ENCODE results near the gene HCAR3. TPM values are rescaled to one million over a fixed set of nuclear protein-coding genes. Genes with fewer than 3 reads are reported as not detected.

The HCAR3 gene
- polyA plus RNA-seq, 1 donor from 2014 or later: not detected

DNA sequence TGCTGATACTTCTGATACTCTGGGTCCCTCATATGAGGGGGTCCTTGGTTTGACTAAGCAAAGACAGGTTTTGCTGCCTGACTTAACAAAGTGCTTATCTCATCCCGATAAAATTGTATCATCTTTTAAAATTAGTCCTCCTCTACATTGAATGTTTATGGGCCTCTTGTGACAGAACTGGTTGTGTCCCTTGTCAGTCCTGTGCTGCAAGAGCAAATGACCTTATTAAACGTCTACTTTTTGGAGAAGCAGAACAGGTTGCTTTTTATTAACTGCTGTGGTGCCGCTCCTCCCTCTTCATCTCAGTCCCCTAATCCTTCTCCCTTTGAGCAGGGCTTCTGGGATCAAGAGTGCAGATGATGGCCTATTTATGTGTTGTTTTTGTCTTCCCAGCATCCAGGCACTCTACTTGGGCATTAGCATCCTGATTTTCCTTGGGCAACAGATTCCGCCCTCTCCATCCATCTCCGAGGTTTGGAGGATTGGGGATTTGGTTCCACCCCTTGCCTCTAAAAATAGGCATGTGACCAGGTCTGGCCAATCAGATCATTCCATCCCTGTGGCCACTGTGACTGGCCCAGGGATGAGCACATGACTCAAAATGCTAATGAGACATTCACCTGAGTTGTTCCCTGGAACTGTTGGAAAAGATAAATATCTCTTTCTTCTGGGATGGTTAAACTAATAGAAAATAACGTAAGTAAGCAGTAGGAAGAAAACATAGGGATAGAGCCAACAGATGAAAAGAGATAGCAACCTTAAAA, 33.1 kb upstream of the HCAR3 start:
- peaks cover 17% of the 10 kb centered on the region for H3K79me2 ChIP-seq (replicated peaks; ENCODE audit: insufficient read depth, low read length)
- H2AFZ ChIP-seq (ENCODE audit: low read depth, low read length): no peak overlapping the region
- no peaks in the 10 kb centered on the region for H3K9me3 ChIP-seq (ENCODE audit: low read length)
- H3K27ac ChIP-seq (ENCODE audit: low read length): no peak overlapping the region
- H3K9ac ChIP-seq (ENCODE audit: low read length): no peak overlapping the region
- H3K4me2 ChIP-seq (ENCODE audit: low read length): no peak overlapping the region
- no peak for TF ChIP-seq EP300 (conservative IDR thresholded peaks at IDR 0.05; ENCODE audit: poor library complexity, severe bottlenecking)
- no peak for TF ChIP-seq EZH2 (IDR thresholded peaks at IDR 0.05; ENCODE audit: borderline replicate concordance, insufficient read depth, low read length, poor library complexity, severe bottlenecking)
- TF ChIP-seq, protein P1, sequence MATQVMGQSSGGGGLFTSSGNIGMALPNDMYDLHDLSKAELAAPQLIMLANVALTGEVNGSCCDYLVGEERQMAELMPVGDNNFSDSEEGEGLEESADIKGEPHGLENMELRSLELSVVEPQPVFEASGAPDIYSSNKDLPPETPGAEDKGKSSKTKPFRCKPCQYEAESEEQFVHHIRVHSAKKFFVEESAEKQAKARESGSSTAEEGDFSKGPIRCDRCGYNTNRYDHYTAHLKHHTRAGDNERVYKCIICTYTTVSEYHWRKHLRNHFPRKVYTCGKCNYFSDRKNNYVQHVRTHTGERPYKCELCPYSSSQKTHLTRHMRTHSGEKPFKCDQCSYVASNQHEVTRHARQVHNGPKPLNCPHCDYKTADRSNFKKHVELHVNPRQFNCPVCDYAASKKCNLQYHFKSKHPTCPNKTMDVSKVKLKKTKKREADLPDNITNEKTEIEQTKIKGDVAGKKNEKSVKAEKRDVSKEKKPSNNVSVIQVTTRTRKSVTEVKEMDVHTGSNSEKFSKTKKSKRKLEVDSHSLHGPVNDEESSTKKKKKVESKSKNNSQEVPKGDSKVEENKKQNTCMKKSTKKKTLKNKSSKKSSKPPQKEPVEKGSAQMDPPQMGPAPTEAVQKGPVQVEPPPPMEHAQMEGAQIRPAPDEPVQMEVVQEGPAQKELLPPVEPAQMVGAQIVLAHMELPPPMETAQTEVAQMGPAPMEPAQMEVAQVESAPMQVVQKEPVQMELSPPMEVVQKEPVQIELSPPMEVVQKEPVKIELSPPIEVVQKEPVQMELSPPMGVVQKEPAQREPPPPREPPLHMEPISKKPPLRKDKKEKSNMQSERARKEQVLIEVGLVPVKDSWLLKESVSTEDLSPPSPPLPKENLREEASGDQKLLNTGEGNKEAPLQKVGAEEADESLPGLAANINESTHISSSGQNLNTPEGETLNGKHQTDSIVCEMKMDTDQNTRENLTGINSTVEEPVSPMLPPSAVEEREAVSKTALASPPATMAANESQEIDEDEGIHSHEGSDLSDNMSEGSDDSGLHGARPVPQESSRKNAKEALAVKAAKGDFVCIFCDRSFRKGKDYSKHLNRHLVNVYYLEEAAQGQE (IDR thresholded peaks at IDR 0.05; ENCODE audit: borderline replicate concordance): no peak
- TF ChIP-seq POLR2AphosphoS5 (IDR thresholded peaks at IDR 0.05): no peak
- TF ChIP-seq MXI1 (conservative IDR thresholded peaks at IDR 0.05; ENCODE audit: poor library complexity, severe bottlenecking): no peak
- no peak for TF ChIP-seq SMC3 (conservative IDR thresholded peaks at IDR 0.05; ENCODE audit: poor library complexity)
- no peak for TF ChIP-seq TAF1 (IDR thresholded peaks at IDR 0.05; ENCODE audit: low read depth)
- TF ChIP-seq RAD21 (conservative IDR thresholded peaks at IDR 0.05): no peak
- no peaks in the 10 kb centered on the region for H3K27me3 ChIP-seq (ENCODE audit: insufficient read depth, low read depth, low read length)
- no peaks in the 10 kb centered on the region for H4K20me1 ChIP-seq (ENCODE audit: insufficient read depth)
- H3K36me3 ChIP-seq (ENCODE audit: insufficient read depth, low read length): no peaks in the 10 kb centered on the region
- H3F3A ChIP-seq (ENCODE audit: insufficient read depth, low read length, poor library complexity, severe bottlenecking): peaks cover 3% of the 10 kb centered on the region
- H3K9me2 ChIP-seq (ENCODE audit: insufficient read depth, low read length): no peaks in the 10 kb centered on the region
- H3K4me3 ChIP-seq (ENCODE audit: low read length): no peak overlapping the region

DNA sequence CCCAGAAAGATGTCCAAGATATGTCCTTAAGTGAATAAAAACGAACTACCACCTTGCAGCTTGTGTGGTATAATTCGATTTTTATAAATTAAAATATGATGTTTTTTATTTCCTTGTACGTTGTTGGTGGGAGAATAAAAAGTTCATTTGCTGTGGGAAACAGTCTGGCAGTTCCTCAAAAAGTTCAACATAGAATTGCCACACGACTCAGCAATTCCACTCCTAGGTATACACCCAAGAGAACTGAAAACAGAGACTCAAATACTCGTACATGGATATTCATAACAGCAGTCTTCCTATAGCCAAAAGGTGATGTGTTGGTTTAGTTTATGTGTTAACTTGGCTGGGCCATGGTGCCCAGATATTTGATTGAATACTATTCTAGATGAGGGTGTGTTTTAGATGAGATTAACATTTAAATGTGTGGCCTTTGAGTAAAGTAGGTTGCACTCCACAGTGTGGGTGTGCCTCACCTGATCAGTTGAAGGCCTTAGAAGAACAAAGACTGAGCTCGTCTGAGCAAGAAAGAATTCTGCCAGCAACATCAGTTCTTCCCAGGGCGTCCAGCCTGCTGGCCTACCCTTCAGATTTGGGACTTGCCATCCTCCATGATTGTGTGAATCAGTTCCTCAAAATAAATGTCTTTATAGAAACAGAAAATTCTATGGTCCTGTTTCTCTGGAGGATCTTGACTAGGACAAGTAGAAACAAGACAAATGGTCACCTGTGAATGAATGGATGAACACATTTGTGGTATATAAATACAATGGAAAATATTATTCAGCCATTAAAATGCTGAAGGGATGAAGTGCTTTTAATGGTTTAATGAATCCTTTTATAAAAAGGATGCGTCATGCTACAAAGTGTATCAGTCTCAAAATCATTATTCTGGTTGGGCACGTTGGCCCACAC, 30.9 kb upstream of the HCAR3 start:
- Histone ChIP-seq H3K9ac (ENCODE audit: low read length) (no peak overlapping the region), H4K20me1 (ENCODE audit: insufficient read depth) (no peaks in the 10 kb centered on the region), H2AFZ (ENCODE audit: low read depth, low read length) (no peak overlapping the region), H3K9me3 (ENCODE audit: low read length) (no peaks in the 10 kb centered on the region), H3K27ac (ENCODE audit: low read length) (no peak overlapping the region), H3K36me3 (ENCODE audit: insufficient read depth, low read length) (no peaks in the 10 kb centered on the region), H3K4me2 (ENCODE audit: low read length) (no peak overlapping the region), H3F3A (ENCODE audit: insufficient read depth, low read length, poor library complexity, severe bottlenecking) (no peaks in the 10 kb centered on the region), H3K27me3 (ENCODE audit: insufficient read depth, low read depth, low read length) (no peaks in the 10 kb centered on the region), H3K9me2 (ENCODE audit: insufficient read depth, low read length) (no peaks in the 10 kb centered on the region), H3K4me3 (ENCODE audit: low read length) (no peak overlapping the region), H3K79me2 (replicated peaks; ENCODE audit: insufficient read depth, low read length) (no peaks in the 10 kb centered on the region)
- TF ChIP-seq, protein P2, sequence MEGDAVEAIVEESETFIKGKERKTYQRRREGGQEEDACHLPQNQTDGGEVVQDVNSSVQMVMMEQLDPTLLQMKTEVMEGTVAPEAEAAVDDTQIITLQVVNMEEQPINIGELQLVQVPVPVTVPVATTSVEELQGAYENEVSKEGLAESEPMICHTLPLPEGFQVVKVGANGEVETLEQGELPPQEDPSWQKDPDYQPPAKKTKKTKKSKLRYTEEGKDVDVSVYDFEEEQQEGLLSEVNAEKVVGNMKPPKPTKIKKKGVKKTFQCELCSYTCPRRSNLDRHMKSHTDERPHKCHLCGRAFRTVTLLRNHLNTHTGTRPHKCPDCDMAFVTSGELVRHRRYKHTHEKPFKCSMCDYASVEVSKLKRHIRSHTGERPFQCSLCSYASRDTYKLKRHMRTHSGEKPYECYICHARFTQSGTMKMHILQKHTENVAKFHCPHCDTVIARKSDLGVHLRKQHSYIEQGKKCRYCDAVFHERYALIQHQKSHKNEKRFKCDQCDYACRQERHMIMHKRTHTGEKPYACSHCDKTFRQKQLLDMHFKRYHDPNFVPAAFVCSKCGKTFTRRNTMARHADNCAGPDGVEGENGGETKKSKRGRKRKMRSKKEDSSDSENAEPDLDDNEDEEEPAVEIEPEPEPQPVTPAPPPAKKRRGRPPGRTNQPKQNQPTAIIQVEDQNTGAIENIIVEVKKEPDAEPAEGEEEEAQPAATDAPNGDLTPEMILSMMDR (IDR thresholded peaks at IDR 0.05; ENCODE audit: poor library complexity, severe bottlenecking): no peak
- TF ChIP-seq TAF1 (IDR thresholded peaks at IDR 0.05; ENCODE audit: low read depth) (no peak), EZH2 (IDR thresholded peaks at IDR 0.05; ENCODE audit: borderline replicate concordance, insufficient read depth, low read length, poor library complexity, severe bottlenecking) (no peak), MXI1 (conservative IDR thresholded peaks at IDR 0.05; ENCODE audit: poor library complexity, severe bottlenecking) (no peak), RAD21 (conservative IDR thresholded peaks at IDR 0.05) (no peak), EP300 (conservative IDR thresholded peaks at IDR 0.05; ENCODE audit: poor library complexity, severe bottlenecking) (no peak), SMC3 (conservative IDR thresholded peaks at IDR 0.05; ENCODE audit: poor library complexity) (no peak)
- TF ChIP-seq, protein P1 (IDR thresholded peaks at IDR 0.05; ENCODE audit: borderline replicate concordance): no peak
